ENCODE results near the gene CTSC. TPM values are rescaled to one million over a fixed set of nuclear protein-coding genes. Genes with fewer than 3 reads are reported as not detected.

The CTSC gene
- total RNA-seq, 4 donors from 2014 or later: 7.0 to 16.7 (median 13.5) TPM

DNA sequence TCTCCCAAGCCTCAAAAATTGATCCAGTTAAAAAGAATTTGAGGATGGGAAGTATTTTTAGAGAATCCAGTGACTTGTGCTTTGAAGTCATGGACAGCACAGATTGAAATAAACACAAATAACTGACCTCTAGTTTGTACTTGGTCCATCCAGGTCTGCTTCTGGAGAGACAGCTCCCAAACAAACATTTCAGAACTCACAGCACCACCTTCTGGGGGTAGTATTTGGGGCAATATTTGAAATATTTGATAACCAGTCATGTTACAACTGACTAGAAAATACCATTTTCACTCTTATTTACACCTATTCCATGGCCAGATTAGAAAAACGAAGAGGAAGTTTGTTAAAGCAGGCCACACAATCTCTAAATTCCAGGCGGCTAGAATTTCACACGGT, 56.2 kb downstream of the CTSC start:
- intact Hi-C loops (cut with DNase I; ENCODE audit: low total_unique reads) (no loop called here), in situ Hi-C loops (cut with MboI; ENCODE audit: low sequenced_read_pairs in 4 of 4) (no loop called here)
- no peak for TF ChIP-seq POLR2A (IDR thresholded peaks at IDR 0.05)
- TF ChIP-seq, protein P1, sequence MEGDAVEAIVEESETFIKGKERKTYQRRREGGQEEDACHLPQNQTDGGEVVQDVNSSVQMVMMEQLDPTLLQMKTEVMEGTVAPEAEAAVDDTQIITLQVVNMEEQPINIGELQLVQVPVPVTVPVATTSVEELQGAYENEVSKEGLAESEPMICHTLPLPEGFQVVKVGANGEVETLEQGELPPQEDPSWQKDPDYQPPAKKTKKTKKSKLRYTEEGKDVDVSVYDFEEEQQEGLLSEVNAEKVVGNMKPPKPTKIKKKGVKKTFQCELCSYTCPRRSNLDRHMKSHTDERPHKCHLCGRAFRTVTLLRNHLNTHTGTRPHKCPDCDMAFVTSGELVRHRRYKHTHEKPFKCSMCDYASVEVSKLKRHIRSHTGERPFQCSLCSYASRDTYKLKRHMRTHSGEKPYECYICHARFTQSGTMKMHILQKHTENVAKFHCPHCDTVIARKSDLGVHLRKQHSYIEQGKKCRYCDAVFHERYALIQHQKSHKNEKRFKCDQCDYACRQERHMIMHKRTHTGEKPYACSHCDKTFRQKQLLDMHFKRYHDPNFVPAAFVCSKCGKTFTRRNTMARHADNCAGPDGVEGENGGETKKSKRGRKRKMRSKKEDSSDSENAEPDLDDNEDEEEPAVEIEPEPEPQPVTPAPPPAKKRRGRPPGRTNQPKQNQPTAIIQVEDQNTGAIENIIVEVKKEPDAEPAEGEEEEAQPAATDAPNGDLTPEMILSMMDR (IDR thresholded peaks at IDR 0.05 in 4 of 5, conservative IDR thresholded peaks at IDR 0.05 in 1 of 5): no peak
- Histone ChIP-seq H3K4me3 (no peak overlapping the region), H3K4me1 (peaks cover 41 to 43% of the 10 kb centered on the region in 2 donors), H3K36me3 (no peaks in the 10 kb centered on the region), H3K27ac (no peak overlapping the region), H3K9me3 (no peaks in the 10 kb centered on the region), H3K27me3 (no peaks in the 10 kb centered on the region)
- ATAC-seq (no peak), DNase-seq (no peak)

DNA sequence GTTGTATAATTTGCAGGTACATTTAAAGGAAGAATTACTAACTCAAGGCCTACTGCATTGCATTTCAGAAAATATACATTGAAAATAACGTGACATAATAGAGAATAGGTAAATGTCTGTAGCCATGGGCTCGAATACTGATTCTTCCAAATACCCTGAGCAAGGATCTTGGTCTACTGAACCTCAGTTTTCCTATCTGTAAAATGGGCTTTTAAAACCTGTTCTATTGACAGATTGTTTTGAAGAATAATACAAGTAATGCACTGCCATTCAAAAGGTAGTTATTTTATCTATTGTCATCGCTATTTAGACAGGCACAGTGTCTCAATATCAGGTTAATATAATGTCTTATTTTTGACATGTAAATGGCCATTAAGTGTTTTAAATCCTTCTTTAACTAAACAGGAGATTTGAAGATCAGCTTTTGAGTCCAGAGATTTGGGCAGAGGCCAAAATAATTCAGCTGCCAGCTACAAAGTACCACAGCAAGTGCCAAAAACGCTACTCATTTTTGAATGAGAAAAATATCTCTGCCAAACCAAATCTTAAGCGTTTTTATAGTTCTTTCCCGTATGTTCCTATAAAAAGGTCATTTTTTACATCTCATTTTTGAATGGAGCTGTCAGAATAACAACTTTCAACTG, 56.7 kb downstream of the CTSC start:
- Histone ChIP-seq H3K4me1 (peaks cover 41 to 43% of the 10 kb centered on the region in 2 donors), H3K4me3 (no peak overlapping the region), H3K36me3 (no peaks in the 10 kb centered on the region), H3K27ac (no peak overlapping the region), H3K27me3 (no peaks in the 10 kb centered on the region), H3K9me3 (no peaks in the 10 kb centered on the region)
- in situ Hi-C loops (cut with MboI; ENCODE audit: low sequenced_read_pairs in 4 of 4): no loop called here
- ATAC-seq (no peak), DNase-seq (no peak)
- intact Hi-C loops (cut with DNase I; ENCODE audit: low total_unique reads): no loop called here
- TF ChIP-seq POLR2A (IDR thresholded peaks at IDR 0.05): no peak
- TF ChIP-seq, protein P1 (IDR thresholded peaks at IDR 0.05 in 4 of 5, conservative IDR thresholded peaks at IDR 0.05 in 1 of 5): no peak

DNA sequence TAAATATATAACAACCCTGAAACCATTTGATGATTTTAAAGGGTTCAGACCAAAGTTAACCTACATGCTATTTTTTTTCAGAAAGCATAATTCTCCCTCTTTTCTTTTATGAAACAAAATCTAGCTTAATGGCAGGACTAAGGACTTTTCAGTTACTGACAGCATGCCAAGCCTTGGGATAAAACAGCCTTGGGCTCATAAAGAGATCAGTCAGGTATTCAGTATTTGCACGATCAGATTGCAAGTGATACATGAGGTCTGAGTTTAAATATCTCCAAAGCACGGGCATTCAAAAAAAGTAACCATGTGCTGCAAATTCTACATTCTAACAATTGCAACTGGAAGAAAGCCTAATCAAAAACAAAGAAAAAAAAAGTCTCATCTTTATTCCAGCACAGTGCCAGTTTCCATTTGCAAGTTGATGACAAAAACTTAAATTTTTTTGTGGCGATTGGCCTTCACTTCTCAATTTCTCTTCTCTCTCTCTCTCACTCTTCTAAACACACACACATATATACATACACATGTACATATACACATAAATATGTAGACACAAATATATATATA, 60.1 kb downstream of the CTSC start:
- DNase-seq (no peak), ATAC-seq (no peak)
- no peak overlapping the region for H3K4me3 ChIP-seq
- no peaks in the 10 kb centered on the region for H3K9me3 ChIP-seq
- no peak overlapping the region for H3K27ac ChIP-seq
- no peak for TF ChIP-seq POLR2A (IDR thresholded peaks at IDR 0.05)
- TF ChIP-seq, protein P1 (IDR thresholded peaks at IDR 0.05 in 4 of 5, conservative IDR thresholded peaks at IDR 0.05 in 1 of 5): no peak
- no peaks in the 10 kb centered on the region for H3K27me3 ChIP-seq
- intact Hi-C loops (cut with DNase I; ENCODE audit: low total_unique reads): no loop called here
- in situ Hi-C loops (cut with MboI; ENCODE audit: low sequenced_read_pairs in 4 of 4): no loop called here
- H3K4me1 ChIP-seq: peaks cover 12 to 14% of the 10 kb centered on the region in 2 donors
- H3K36me3 ChIP-seq: no peaks in the 10 kb centered on the region

DNA sequence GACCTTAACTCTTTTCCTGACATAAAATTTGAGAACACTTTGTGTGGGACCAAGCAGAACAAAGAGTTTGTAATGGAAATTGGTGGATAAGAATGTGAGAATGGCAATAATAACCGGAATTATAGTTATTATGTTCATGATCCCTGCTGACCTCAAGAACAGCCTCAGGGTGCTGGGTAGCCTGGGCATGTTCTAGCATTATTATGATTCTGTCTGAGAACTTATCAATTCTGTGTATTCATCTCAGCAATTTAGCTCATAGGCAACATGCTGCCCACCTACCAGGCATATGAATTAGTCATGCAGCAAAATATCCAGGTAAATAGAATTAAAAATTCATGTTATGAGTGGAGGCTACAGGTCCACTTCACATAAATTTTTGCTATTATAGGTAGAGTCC, 61.9 kb downstream of the CTSC start:
- ATAC-seq (no peak), DNase-seq (no peak)
- Histone ChIP-seq H3K4me1 (peaks cover 0 to 7% of the 10 kb centered on the region in 2 donors), H3K27me3 (no peaks in the 10 kb centered on the region), H3K36me3 (no peaks in the 10 kb centered on the region), H3K4me3 (no peak overlapping the region), H3K27ac (no peak overlapping the region), H3K9me3 (no peaks in the 10 kb centered on the region)
- intact Hi-C loops (cut with DNase I; ENCODE audit: low total_unique reads) (no loop called here), in situ Hi-C loops (cut with MboI; ENCODE audit: low sequenced_read_pairs in 4 of 4) (no loop called here)
- TF ChIP-seq, protein P1 (IDR thresholded peaks at IDR 0.05 in 4 of 5, conservative IDR thresholded peaks at IDR 0.05 in 1 of 5): no peak
- no peak for TF ChIP-seq POLR2A (IDR thresholded peaks at IDR 0.05)
